Endodermal cell (in vitro differentiated cells): ENCODE results near the gene FAM227B. TPM values are rescaled to one million over a fixed set of nuclear protein-coding genes. Genes with fewer than 3 reads are reported as not detected.

Source experiments
- DNase-seq: peaks from one replicate; pipeline ENCODE4 v3.0.0-alpha.2; 2017
- H3K27ac ChIP-seq: 2 replicates; pipeline ENCODE4 v1.5.1; 2013; ENCODE audit warnings: mild to moderate bottlenecking, low read depth, low read length, moderate library complexity
- H3K27me3 ChIP-seq: 2 replicates; pipeline ENCODE4 v1.6.1; 2013; ENCODE audit warnings: mild to moderate bottlenecking, low read length, moderate library complexity; ENCODE audit not compliant: insufficient read depth, control insufficient read depth, poor library complexity, severe bottlenecking
- H3K36me3 ChIP-seq: 2 replicates; pipeline ENCODE4 v1.7.0; 2013; ENCODE audit warnings: mild to moderate bottlenecking, low read length, moderate library complexity; ENCODE audit not compliant: control insufficient read depth, insufficient read depth
- H3K4me1 ChIP-seq: one replicate; pipeline ENCODE4 v1.7.0; 2013; ENCODE audit warnings: low read length; ENCODE audit not compliant: control insufficient read depth, insufficient read depth
- H3K4me3 ChIP-seq: 2 replicates; pipeline ENCODE4 v1.5.1; 2013; ENCODE audit warnings: mild to moderate bottlenecking, low read length, moderate library complexity
- H3K9ac ChIP-seq: 2 replicates; pipeline ENCODE4 v1.6.1; 2013; ENCODE audit warnings: mild to moderate bottlenecking, low read length, moderate library complexity; ENCODE audit not compliant: poor library complexity, severe bottlenecking; ENCODE audit errors: extremely low read depth
- H3K9me3 ChIP-seq: 2 replicates; pipeline ENCODE4 v1.6.1; 2013; ENCODE audit warnings: mild to moderate bottlenecking, low read length, moderate library complexity; ENCODE audit not compliant: control insufficient read depth
- H3K27ac Mint-ChIP-seq: 2 replicates; pipeline ENCODE4 v1.8.0; 2020; ENCODE audit warnings: mixed read lengths
- H3K27me3 Mint-ChIP-seq: 2 replicates; pipeline ENCODE4 v1.8.0; 2021; ENCODE audit warnings: mild to moderate bottlenecking, mixed read lengths; ENCODE audit not compliant: insufficient read depth
- H3K36me3 Mint-ChIP-seq: 2 replicates; pipeline ENCODE4 v1.8.0; 2020; ENCODE audit warnings: low read depth, mixed read lengths
- H3K4me1 Mint-ChIP-seq: 2 replicates; pipeline ENCODE4 v1.8.0; 2020; ENCODE audit warnings: mixed read lengths
- H3K4me3 Mint-ChIP-seq: 2 replicates; pipeline ENCODE4 v1.8.0; 2020; ENCODE audit warnings: mild to moderate bottlenecking, moderate library complexity, mixed read lengths
- H3K9me3 Mint-ChIP-seq: 2 replicates; pipeline ENCODE4 v1.8.0; 2020; ENCODE audit warnings: mild to moderate bottlenecking, mixed read lengths
- CTCF ChIP-seq: fragments of 200-600 bp; sonication (generic); conservative IDR thresholded peaks from 2 replicates; pipeline ENCODE4 v1.5.0; 2021; ENCODE audit warnings: antibody characterized with exemption, mild to moderate bottlenecking
- WGBS, 2 experiments: methylation state at CpG; one replicate each; pipeline versions ENCODE4 v1.1.5 to v1.1.7; 2013; ENCODE audit warnings: missing lambda C conversion rate in 2 of 2, mixed read lengths in 1 of 2; ENCODE audit not compliant: insufficient coverage in 1 of 2, insufficient read length in 1 of 2; 5-methylcytosine and 5-hydroxymethylcytosine counted together
- total RNA-seq, 2 donors: library from RNA; stranded (reverse); fragmentation: NEBNext Ultra II Directional in 1 of 2; extraction: Animal tissue kit (Norgen Biotek cat#: 25700) in 1 of 2; gene quantifications; 2 replicates in 1 of 2; 3 replicates in 1 of 2; pipeline ENCODE4 v1.2.1, GENCODE V29; 2021

Gene FAM227B
- total RNA-seq, 2 donors from 2014 or later = 7.5 to 8.5 TPM

DNA sequence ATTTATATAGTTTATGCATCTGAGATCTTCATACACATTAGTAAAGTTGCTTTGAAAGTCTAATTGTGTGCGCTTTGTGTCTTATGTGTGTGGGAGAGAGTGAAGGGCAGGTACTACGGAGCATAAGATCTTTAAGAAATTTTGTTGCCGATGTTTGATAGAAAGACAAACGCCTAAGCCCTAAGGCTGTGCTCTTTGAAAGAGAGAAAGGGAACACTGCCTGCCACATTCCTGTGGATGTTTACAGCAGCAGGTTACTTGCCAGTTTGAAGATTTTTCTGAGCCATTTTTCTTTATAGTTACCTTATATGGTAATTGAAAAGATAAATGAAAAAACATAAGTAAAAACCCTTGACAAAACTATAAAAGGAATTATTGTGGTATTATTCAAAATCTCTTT lies 17.2 kb upstream of the FAM227B start:
- Mint-ChIP-seq H3K4me3 (no peak overlapping the region), H3K9me3 (no peaks in the 10 kb centered on the region), H3K36me3 (peaks cover 35% of the 10 kb centered on the region), H3K27me3 (no peaks in the 10 kb centered on the region), H3K27ac (no peak overlapping the region), H3K4me1 (no peaks in the 10 kb centered on the region)
- Histone ChIP-seq H3K4me1 (no peaks in the 10 kb centered on the region), H3K36me3 (peaks cover 33% of the 10 kb centered on the region), H3K4me3 (no peak overlapping the region), H3K9me3 (no peaks in the 10 kb centered on the region), H3K9ac (no peak overlapping the region), H3K27me3 (no peaks in the 10 kb centered on the region), H3K27ac (no peak overlapping the region)
- DNase-seq = no peak
- WGBS, 2 experiments = 92% methylated on average over 4 of the region's 4 CpGs
- TF ChIP-seq CTCF = no peak

- no peaks in the 10 kb centered on the region for H3K27me3 ChIP-seq
- no peak overlapping the region for H3K27ac Mint-ChIP-seq
- peaks cover 61% of the 10 kb centered on the region for H3K36me3 ChIP-seq
- H3K9me3 Mint-ChIP-seq = peaks cover 18% of the 10 kb centered on the region
- peaks cover 28% of the 10 kb centered on the region for H3K9me3 ChIP-seq
- no peak for DNase-seq
- 95 to 100% methylated on average over 1 to 2 of the region's 2 CpGs for WGBS, 2 experiments
- H3K4me1 Mint-ChIP-seq = no peaks in the 10 kb centered on the region
- no peak for TF ChIP-seq CTCF
- H3K27me3 Mint-ChIP-seq = no peaks in the 10 kb centered on the region
- peaks cover 50% of the 10 kb centered on the region for H3K36me3 Mint-ChIP-seq
- no peak overlapping the region for H3K9ac ChIP-seq
- H3K4me3 ChIP-seq = no peak overlapping the region
- H3K27ac ChIP-seq = no peak overlapping the region
- H3K4me3 Mint-ChIP-seq = no peak overlapping the region
- H3K4me1 ChIP-seq = no peaks in the 10 kb centered on the region
These were observed 7.8 kb upstream of the FAM227B start for GRCh38 chr15:49628379-49628778.

DNA sequence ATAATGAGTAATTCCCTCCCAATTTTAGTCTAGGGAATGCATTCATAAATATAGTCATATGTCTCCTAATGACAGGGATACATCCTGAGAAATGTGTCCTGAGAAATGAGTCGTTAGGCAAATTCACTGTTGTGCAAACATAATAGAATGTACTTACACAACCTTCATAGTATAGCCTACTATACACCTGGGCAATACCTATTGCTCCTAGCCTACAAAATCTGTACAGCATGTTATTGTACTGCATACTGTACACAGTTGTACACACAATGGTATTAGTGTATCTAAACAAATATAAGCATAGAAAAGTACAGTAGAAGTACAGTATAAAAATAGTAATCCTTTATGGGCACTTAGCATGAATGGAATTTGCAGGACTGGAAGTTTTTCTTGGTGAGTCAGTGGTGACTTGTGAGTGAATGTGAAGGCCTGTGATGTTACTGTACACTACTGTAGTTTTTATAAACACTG lies 6.8 kb upstream of the FAM227B start:
- no peak for TF ChIP-seq CTCF
- H3K9me3 ChIP-seq = peaks cover 32% of the 10 kb centered on the region
- Mint-ChIP-seq H3K27me3 (no peaks in the 10 kb centered on the region), H3K27ac (no peak overlapping the region), H3K36me3 (peaks cover 57% of the 10 kb centered on the region), H3K9me3 (peaks cover 19% of the 10 kb centered on the region), H3K4me1 (peaks cover 4% of the 10 kb centered on the region), H3K4me3 (no peak overlapping the region)
- no peak overlapping the region for H3K9ac ChIP-seq
- no peak for DNase-seq
- WGBS, 2 experiments = 88 to 100% methylated on average over 1 of the region's 1 CpG
- H3K27me3 ChIP-seq = no peaks in the 10 kb centered on the region
- no peak overlapping the region for H3K27ac ChIP-seq
- peaks cover 60% of the 10 kb centered on the region for H3K36me3 ChIP-seq
- H3K4me1 ChIP-seq = no peaks in the 10 kb centered on the region
- no peak overlapping the region for H3K4me3 ChIP-seq
